GM23338 (cell line): ENCODE data around the gene SLC4A9. TPM values are rescaled to one million over a fixed set of nuclear protein-coding genes. Genes with fewer than 3 reads are reported as not detected.

Experiments used
- ATAC-seq: fragments of 200-7000 bp; cut with Tn5 transposase; 3 replicates; pipeline ENCODE4 v1.9.1; 2020
- DNase-seq: peaks from one replicate; pipeline ENCODE4 v3.0.0-alpha.2; 2015; ENCODE audit warnings: low spot score
- H2AFZ ChIP-seq: fragments of 200-600 bp; sonication (generic); 2 replicates; pipeline ENCODE4 v1.8.0; 2016; ENCODE audit warnings: antibody characterized with exemption, mild to moderate bottlenecking, moderate library complexity
- H3F3A ChIP-seq: fragments of 200-600 bp; sonication (generic); replicated peaks from 2 replicates; pipeline ENCODE4 v1.8.0; 2017; ENCODE audit warnings: antibody characterized with exemption, mixed run types, low read depth
- H3K27ac ChIP-seq: fragments of 200-600 bp; sonication (generic); 2 replicates; pipeline ENCODE4 v1.6.1; 2016; ENCODE audit warnings: low read depth
- H3K27me3 ChIP-seq: fragments of 200-600 bp; sonication (generic); 2 replicates; pipeline ENCODE4 v1.8.0; 2016; ENCODE audit warnings: mild to moderate bottlenecking, mixed run types, moderate library complexity; ENCODE audit not compliant: insufficient read depth
- H3K36me3 ChIP-seq: fragments of 200-600 bp; sonication (generic); 2 replicates; pipeline ENCODE4 v1.8.0; 2016; ENCODE audit warnings: mild to moderate bottlenecking; ENCODE audit not compliant: insufficient read depth
- H3K4me1 ChIP-seq: fragments of 200-600 bp; sonication (generic); 2 replicates; pipeline ENCODE4 v1.8.0; 2016; ENCODE audit warnings: mild to moderate bottlenecking, moderate library complexity; ENCODE audit not compliant: insufficient read depth
- H3K4me2 ChIP-seq: fragments of 200-600 bp; sonication (generic); 2 replicates; pipeline ENCODE4 v1.7.1; 2017; ENCODE audit warnings: mixed run types
- H3K4me3 ChIP-seq: fragments of 200-600 bp; sonication (generic); 2 replicates; pipeline ENCODE4 v1.6.1; 2016; ENCODE audit warnings: mixed run types
- H3K79me2 ChIP-seq: fragments of 200-600 bp; sonication (generic); replicated peaks from 2 replicates; pipeline ENCODE4 v1.8.0; 2017; ENCODE audit warnings: mild to moderate bottlenecking; ENCODE audit not compliant: insufficient read depth
- H3K9me2 ChIP-seq: fragments of 200-600 bp; sonication (generic); 2 replicates; pipeline ENCODE4 v1.8.0; 2017; ENCODE audit not compliant: insufficient read depth
- H4K20me1 ChIP-seq: fragments of 200-600 bp; sonication (generic); replicated peaks from 2 replicates; pipeline ENCODE4 v1.8.0; 2017; ENCODE audit warnings: mild to moderate bottlenecking; ENCODE audit not compliant: insufficient read depth
- H3K27ac Mint-ChIP-seq: 2 replicates; pipeline ENCODE4 v1.8.0; 2020; ENCODE audit warnings: inconsistent platforms, mild to moderate bottlenecking, moderate library complexity, mixed read lengths
- H3K27me3 Mint-ChIP-seq: 3 replicates; pipeline ENCODE4 v1.8.0; 2022; ENCODE audit warnings: low read depth, mild to moderate bottlenecking, moderate library complexity, mixed read lengths, inconsistent platforms; ENCODE audit not compliant: insufficient read depth, poor library complexity
- H3K36me3 Mint-ChIP-seq: 3 replicates; pipeline ENCODE4 v1.8.0; 2021; ENCODE audit warnings: low read depth, mild to moderate bottlenecking, inconsistent platforms, moderate library complexity, mixed read lengths
- H3K4me1 Mint-ChIP-seq: 3 replicates; pipeline ENCODE4 v1.8.0; 2020; ENCODE audit warnings: mild to moderate bottlenecking, inconsistent platforms, mixed read lengths
- H3K4me3 Mint-ChIP-seq: 3 replicates; pipeline ENCODE4 v1.8.0; 2021; ENCODE audit warnings: moderate library complexity, mild to moderate bottlenecking, inconsistent platforms, mixed read lengths
- H3K9me3 Mint-ChIP-seq: 3 replicates; pipeline ENCODE4 v1.8.0; 2020; ENCODE audit warnings: moderate library complexity, mild to moderate bottlenecking, inconsistent platforms, mixed read lengths
- EZH2phosphoT487 ChIP-seq: fragments of 200-600 bp; sonication (generic); IDR thresholded peaks from one replicate; pipeline ENCODE4 v1.8.1; 2018; ENCODE audit warnings: antibody characterized with exemption; ENCODE audit not compliant: unreplicated experiment
- JUNB ChIP-seq: IDR thresholded peaks from one replicate; pipeline ENCODE4 v1.6.1; 2016; ENCODE audit warnings: antibody characterized with exemption; ENCODE audit not compliant: unreplicated experiment
- NANOG ChIP-seq: IDR thresholded peaks from 2 replicates; pipeline ENCODE4 v1.6.1; 2016; ENCODE audit warnings: antibody characterized with exemption, borderline replicate concordance
- POLR2AphosphoS5 ChIP-seq: IDR thresholded peaks from 2 replicates; pipeline ENCODE4 v1.6.1; 2016; ENCODE audit warnings: antibody characterized with exemption, low read depth
- polyA plus RNA-seq: library from polyadenylated mRNA; unstranded; fragments of >200 nt; fragmentation: Nextera tagmentation; extraction: Ambion mirVana; gene quantifications from 2 replicates; pipeline ENCODE4 v1.2.1, GENCODE V29; 2016
- total RNA-seq: library from RNA; depleted of rRNA; stranded (reverse); fragments of >200 nt; shearing (Covaris generic); gene quantifications from 2 replicates; pipeline ENCODE4 v1.2.3, GENCODE V29; 2014
- TF ChIP-seq, protein P1 (sequence below): fragments of 250-450 bp; sonication (Bioruptor Pico); IDR thresholded peaks from 2 replicates; pipeline ENCODE4 v1.5.0; 2020; ENCODE audit warnings: mild to moderate bottlenecking, moderate library complexity
- TF ChIP-seq, protein P2 (sequence below): IDR thresholded peaks from one replicate; pipeline ENCODE4 v1.6.1; 2018; ENCODE audit warnings: antibody characterized with exemption; ENCODE audit not compliant: unreplicated experiment
- TF ChIP-seq, protein P3 (sequence below), 2 experiments: fragments of 200-600 bp in 1 of 2; sonication (generic) in 1 of 2; conservative IDR thresholded peaks; 2 replicates each; pipeline versions ENCODE4 v1.5.1 to v1.6.1; 2016 to 2017; ENCODE audit warnings: antibody characterized with exemption in 2 of 2, low read depth in 2 of 2, mild to moderate bottlenecking in 2 of 2, moderate library complexity in 1 of 2

SLC4A9 gene
- total and polyA plus RNA-seq, 2 experiments from 2014 or later = 0.08 TPM; not detected in 1

DNA sequence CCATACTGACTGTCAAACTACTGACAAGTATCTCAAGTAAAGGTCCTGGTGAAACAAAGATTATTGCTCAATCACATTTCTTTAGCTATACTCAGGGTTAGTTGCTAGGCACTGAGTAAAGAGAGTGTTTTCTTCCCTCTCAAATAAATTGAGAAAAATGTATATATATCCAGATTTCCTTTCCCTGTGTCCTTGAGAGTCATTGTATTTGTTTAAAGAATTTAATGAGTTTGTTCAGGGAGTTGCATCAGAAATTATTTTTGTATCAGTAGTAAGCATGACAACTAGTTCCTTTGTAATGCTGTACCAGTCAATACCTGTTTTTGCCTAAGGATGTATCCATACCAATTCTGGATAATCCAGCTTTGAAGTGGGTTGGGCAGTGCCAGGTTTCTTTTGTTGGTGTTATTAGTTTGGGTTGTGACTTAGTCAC, 38.4 kb downstream of the SLC4A9 start (continued):
- TF ChIP-seq, protein P1, sequence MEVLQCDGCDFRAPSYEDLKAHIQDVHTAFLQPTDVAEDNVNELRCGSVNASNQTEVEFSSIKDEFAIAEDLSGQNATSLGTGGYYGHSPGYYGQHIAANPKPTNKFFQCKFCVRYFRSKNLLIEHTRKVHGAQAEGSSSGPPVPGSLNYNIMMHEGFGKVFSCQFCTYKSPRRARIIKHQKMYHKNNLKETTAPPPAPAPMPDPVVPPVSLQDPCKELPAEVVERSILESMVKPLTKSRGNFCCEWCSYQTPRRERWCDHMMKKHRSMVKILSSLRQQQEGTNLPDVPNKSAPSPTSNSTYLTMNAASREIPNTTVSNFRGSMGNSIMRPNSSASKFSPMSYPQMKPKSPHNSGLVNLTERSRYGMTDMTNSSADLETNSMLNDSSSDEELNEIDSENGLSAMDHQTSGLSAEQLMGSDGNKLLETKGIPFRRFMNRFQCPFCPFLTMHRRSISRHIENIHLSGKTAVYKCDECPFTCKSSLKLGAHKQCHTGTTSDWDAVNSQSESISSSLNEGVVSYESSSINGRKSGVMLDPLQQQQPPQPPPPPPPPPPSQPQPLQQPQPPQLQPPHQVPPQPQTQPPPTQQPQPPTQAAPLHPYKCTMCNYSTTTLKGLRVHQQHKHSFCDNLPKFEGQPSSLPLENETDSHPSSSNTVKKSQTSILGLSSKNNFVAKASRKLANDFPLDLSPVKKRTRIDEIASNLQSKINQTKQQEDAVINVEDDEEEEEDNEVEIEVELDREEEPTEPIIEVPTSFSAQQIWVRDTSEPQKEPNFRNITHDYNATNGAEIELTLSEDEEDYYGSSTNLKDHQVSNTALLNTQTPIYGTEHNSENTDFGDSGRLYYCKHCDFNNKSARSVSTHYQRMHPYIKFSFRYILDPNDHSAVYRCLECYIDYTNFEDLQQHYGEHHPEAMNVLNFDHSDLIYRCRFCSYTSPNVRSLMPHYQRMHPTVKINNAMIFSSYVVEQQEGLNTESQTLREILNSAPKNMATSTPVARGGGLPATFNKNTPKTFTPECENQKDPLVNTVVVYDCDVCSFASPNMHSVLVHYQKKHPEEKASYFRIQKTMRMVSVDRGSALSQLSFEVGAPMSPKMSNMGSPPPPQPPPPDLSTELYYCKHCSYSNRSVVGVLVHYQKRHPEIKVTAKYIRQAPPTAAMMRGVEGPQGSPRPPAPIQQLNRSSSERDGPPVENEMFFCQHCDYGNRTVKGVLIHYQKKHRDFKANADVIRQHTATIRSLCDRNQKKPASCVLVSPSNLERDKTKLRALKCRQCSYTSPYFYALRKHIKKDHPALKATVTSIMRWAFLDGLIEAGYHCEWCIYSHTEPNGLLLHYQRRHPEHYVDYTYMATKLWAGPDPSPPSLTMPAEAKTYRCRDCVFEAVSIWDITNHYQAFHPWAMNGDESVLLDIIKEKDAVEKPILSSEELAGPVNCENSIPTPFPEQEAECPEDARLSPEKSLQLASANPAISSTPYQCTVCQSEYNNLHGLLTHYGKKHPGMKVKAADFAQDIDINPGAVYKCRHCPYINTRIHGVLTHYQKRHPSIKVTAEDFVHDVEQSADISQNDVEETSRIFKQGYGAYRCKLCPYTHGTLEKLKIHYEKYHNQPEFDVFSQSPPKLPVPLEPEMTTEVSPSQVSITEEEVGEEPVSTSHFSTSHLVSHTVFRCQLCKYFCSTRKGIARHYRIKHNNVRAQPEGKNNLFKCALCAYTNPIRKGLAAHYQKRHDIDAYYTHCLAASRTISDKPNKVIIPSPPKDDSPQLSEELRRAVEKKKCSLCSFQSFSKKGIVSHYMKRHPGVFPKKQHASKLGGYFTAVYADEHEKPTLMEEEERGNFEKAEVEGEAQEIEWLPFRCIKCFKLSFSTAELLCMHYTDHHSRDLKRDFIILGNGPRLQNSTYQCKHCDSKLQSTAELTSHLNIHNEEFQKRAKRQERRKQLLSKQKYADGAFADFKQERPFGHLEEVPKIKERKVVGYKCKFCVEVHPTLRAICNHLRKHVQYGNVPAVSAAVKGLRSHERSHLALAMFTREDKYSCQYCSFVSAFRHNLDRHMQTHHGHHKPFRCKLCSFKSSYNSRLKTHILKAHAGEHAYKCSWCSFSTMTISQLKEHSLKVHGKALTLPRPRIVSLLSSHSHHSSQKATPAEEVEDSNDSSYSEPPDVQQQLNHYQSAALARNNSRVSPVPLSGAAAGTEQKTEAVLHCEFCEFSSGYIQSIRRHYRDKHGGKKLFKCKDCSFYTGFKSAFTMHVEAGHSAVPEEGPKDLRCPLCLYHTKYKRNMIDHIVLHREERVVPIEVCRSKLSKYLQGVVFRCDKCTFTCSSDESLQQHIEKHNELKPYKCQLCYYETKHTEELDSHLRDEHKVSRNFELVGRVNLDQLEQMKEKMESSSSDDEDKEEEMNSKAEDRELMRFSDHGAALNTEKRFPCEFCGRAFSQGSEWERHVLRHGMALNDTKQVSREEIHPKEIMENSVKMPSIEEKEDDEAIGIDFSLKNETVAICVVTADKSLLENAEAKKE = no peak

DNA sequence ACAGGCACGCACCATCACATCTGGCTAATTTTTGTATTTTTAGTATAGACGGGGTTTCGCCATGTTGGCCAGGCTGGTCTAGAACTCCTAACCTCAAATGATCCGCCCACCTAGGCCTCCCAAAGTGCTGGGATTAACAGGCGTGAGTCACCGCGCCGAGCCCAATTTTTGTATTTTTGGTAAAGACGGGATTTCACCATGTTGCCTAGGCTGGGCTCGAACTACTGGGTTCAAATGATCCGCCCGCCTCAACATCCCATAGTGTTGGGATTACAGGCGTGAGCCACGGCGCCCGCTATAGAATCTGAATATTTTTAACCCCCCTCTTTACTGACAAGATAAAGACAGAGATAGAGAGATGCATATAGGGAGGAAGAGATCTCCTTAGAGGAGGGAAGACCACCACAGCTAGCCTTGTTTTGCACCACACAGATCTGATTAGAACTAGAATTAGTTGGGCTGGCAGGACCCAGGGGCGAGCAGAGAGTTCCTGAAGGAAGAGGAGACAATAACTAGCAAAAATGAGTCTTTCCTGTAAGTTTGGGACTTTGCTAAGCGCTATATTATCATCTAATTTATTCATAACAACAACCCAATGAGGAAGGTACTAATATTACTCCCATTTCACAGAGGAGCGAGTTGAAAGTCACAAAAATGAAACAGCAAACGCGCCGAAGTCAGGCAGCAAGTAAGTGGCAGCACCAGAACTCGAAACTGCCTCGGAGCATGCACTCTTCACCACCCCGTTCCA, 40.2 kb downstream of the SLC4A9 start:
- H3K36me3 Mint-ChIP-seq = peaks cover 7% of the 10 kb centered on the region; the same call in 2 of the 3 replicates
- no peak for DNase-seq
- no peak for TF ChIP-seq POLR2AphosphoS5
- TF ChIP-seq, protein P2, sequence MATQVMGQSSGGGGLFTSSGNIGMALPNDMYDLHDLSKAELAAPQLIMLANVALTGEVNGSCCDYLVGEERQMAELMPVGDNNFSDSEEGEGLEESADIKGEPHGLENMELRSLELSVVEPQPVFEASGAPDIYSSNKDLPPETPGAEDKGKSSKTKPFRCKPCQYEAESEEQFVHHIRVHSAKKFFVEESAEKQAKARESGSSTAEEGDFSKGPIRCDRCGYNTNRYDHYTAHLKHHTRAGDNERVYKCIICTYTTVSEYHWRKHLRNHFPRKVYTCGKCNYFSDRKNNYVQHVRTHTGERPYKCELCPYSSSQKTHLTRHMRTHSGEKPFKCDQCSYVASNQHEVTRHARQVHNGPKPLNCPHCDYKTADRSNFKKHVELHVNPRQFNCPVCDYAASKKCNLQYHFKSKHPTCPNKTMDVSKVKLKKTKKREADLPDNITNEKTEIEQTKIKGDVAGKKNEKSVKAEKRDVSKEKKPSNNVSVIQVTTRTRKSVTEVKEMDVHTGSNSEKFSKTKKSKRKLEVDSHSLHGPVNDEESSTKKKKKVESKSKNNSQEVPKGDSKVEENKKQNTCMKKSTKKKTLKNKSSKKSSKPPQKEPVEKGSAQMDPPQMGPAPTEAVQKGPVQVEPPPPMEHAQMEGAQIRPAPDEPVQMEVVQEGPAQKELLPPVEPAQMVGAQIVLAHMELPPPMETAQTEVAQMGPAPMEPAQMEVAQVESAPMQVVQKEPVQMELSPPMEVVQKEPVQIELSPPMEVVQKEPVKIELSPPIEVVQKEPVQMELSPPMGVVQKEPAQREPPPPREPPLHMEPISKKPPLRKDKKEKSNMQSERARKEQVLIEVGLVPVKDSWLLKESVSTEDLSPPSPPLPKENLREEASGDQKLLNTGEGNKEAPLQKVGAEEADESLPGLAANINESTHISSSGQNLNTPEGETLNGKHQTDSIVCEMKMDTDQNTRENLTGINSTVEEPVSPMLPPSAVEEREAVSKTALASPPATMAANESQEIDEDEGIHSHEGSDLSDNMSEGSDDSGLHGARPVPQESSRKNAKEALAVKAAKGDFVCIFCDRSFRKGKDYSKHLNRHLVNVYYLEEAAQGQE = no peak
- no peak for TF ChIP-seq NANOG
- TF ChIP-seq, protein P3, sequence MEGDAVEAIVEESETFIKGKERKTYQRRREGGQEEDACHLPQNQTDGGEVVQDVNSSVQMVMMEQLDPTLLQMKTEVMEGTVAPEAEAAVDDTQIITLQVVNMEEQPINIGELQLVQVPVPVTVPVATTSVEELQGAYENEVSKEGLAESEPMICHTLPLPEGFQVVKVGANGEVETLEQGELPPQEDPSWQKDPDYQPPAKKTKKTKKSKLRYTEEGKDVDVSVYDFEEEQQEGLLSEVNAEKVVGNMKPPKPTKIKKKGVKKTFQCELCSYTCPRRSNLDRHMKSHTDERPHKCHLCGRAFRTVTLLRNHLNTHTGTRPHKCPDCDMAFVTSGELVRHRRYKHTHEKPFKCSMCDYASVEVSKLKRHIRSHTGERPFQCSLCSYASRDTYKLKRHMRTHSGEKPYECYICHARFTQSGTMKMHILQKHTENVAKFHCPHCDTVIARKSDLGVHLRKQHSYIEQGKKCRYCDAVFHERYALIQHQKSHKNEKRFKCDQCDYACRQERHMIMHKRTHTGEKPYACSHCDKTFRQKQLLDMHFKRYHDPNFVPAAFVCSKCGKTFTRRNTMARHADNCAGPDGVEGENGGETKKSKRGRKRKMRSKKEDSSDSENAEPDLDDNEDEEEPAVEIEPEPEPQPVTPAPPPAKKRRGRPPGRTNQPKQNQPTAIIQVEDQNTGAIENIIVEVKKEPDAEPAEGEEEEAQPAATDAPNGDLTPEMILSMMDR (conservative IDR thresholded peaks at IDR 0.05; ENCODE audit: low read depth in 2 of 2) = no peak
- no peak for TF ChIP-seq EZH2phosphoT487
- TF ChIP-seq JUNB = no peak

More for the DNA sequence above, 40.2 kb downstream of the SLC4A9 start:
- H4K20me1 ChIP-seq = peaks cover 19% of the 10 kb centered on the region
- H2AFZ ChIP-seq = peak overlapping the region; percentile 83; the same call in 1 of the 2 replicates
- peak overlapping the region; percentile 54 for H3K4me3 ChIP-seq
- no peak for ATAC-seq
- H3K4me1 ChIP-seq = peaks cover 27% of the 10 kb centered on the region
- H3K27me3 ChIP-seq = no peaks in the 10 kb centered on the region
- H3K27ac ChIP-seq = peak overlapping the region; percentile 65
- peaks cover 57% of the 10 kb centered on the region for H3K79me2 ChIP-seq
- H3K9me3 Mint-ChIP-seq = no peaks in the 10 kb centered on the region; the same call in 2 of the 3 replicates
- H3K4me1 Mint-ChIP-seq = peaks cover 20% of the 10 kb centered on the region
- H3K27ac Mint-ChIP-seq = peak overlapping the region; percentile 96
- H3K4me3 Mint-ChIP-seq = no peak overlapping the region
- peak overlapping the region; percentile 93 for H3K4me2 ChIP-seq
- H3K27me3 Mint-ChIP-seq = peaks cover 18% of the 10 kb centered on the region
- peaks cover 4% of the 10 kb centered on the region; the same call in 1 of the 2 replicates for H3F3A ChIP-seq
- H3K36me3 ChIP-seq = no peaks in the 10 kb centered on the region
- no peaks in the 10 kb centered on the region for H3K9me2 ChIP-seq
